ENCODE results near the gene CD19.
"Not testable (repeated sequence)": the region's sequence is repeated elsewhere in the genome, so short reads cannot be mapped to it uniquely, and the experiment has no call there.

The CD19 gene

GRCh38 chr16:28937222-28937876 lies 5.6 kb downstream of the CD19 start:
- H3K4me3 ChIP-seq (ENCODE audit: low read depth, low read length) = no peak overlapping the region
- no peak for TF ChIP-seq CTCF (IDR thresholded peaks at IDR 0.05; ENCODE audit: low read depth, low read length)

GRCh38 chr16:28938721-28939120 lies 7.0 kb downstream of the CD19 start:
- H3K4me3 ChIP-seq (ENCODE audit: low read depth, low read length) = no peak overlapping the region
- no peak for TF ChIP-seq CTCF (IDR thresholded peaks at IDR 0.05; ENCODE audit: low read depth, low read length)

GRCh38 chr16:28939825-28940224 lies 8.1 kb downstream of the CD19 start:
- not testable (repeated sequence) for H3K4me3 ChIP-seq (ENCODE audit: low read depth, low read length)

- no peak overlapping the region for H3K4me3 ChIP-seq (ENCODE audit: low read depth, low read length)
- TF ChIP-seq CTCF (IDR thresholded peaks at IDR 0.05; ENCODE audit: low read depth, low read length) = no peak
Measured at GRCh38 chr16:28943281-28943680, 11.5 kb downstream of the CD19 start.

GRCh38 chr16:28946681-28947080 lies 14.9 kb downstream of the CD19 start:
- H3K4me3 ChIP-seq (ENCODE audit: low read depth, low read length) = no peak overlapping the region
- TF ChIP-seq CTCF (IDR thresholded peaks at IDR 0.05; ENCODE audit: low read depth, low read length) = no peak

DNA sequence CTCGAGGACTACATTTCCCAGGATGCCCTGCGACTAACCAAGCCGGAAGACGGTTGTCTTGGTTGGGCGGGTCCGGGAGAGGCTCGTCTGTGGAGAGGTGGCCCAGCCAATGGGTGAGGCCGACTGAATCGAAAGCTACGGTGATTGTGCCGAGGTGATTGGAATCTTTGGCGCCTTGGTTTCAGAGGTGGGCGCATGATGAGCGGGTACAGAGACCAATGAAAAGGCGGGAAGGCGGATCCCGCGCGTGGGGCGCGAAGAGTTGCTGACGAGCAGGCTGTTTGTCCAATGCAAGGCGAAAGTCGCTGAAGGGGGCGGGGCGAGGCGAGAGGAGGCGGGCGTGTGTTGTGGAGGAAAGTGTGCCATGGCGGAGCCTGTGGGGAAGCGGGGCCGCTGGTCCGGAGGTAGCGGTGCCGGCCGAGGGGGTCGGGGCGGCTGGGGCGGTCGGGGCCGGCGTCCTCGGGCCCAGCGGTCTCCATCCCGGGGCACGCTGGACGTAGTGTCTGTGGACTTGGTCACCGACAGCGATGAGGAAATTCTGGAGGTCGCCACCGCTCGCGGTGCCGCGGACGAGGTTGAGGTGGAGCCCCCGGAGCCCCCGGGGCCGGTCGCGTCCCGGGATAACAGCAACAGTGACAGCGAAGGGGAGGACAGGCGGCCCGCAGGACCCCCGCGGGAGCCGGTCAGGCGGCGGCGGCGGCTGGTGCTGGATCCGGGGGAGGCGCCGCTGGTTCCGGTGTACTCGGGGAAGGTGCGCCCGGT lies 19.1 kb downstream of the CD19 start, which contains the start of gene NFATC2IP:
TSS of gene NFATC2IP (plus strand) at position 290 of the 762 bp plus-strand sequence. CDS start at position 365, 75 bp downstream.
- no peak for TF ChIP-seq CTCF (IDR thresholded peaks at IDR 0.05; ENCODE audit: low read depth, low read length)
- H3K4me3 ChIP-seq (ENCODE audit: low read depth, low read length) = peak within 1 kb of the TSS; percentile 93

DNA sequence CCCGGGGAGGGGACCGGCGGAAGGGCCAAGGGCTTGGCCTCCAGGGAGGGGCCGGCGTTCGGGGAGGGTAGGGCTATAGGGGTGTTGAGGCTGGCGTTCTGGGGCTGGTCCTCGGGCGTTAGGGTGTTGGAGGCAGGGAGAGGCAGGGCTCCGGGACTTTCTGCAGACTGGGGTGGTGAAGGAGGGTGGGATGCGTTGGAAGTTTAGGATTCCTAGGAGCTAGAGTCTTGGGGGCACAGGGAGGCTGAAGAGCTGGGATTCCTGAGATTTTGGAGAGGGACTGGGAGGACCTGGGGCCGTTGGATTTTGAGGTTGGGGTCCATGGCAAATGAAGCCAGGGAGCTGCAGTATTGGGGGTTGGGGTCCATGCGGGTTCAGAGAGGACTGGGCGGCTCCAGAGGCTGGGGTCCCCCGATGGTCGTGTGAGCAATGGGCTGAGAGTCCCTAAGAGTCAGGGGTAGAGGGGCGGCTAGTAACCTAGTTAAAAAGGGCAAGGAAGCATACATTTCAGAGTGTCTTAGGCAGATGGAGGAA lies 19.7 kb downstream of the CD19 start:
- peak overlapping the region; percentile 93 for H3K4me3 ChIP-seq (ENCODE audit: low read depth, low read length)
- TF ChIP-seq CTCF (IDR thresholded peaks at IDR 0.05; ENCODE audit: low read depth, low read length) = no peak

All from WI38 (cell line).